ENCODE data around the gene CELSR1. TPM values are rescaled to one million over a fixed set of nuclear protein-coding genes. Genes with fewer than 3 reads are reported as not detected.
A peak's percentile ranks its signal among the peaks of the same experiment; 100 is the strongest.

The CELSR1 gene
- total and polyA plus RNA-seq, 2 of the 13 experiments (the other 11 are each of a cell fraction or from before 2014, with no cell fraction given): 0.78 to 1.8 TPM

DNA sequence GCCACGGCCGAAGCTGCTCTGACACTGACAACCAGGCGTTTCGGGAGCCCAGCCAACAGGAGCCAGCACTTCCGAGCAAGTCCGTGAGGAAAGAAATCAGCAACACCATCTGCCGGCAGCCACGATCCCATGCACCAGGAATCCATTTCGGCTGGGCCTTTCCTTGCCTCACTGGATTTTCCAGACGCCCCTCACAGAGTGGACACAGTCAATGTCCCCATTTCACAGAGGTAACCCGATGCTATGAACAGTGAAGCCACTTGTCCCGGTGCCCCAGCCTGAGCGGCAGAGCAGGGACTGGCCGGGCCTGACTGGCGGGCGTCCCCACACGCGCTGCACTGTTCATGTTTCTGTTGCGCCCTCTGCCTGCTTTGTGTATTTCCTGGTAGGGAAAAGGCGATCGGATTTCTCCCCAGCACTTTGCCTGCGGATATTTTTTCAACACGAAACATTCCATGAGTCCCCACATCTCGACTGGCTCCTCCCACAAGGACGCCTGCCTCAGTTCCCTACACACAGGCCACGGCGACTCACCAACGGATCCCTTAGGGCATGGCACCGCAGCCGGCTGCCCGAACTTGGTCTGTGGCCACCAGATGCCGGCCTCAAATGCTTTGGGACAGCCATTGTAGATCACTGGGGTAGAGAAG, 146.6 kb downstream of the CELSR1 start (continued):
- TF ChIP-seq, protein P1, sequence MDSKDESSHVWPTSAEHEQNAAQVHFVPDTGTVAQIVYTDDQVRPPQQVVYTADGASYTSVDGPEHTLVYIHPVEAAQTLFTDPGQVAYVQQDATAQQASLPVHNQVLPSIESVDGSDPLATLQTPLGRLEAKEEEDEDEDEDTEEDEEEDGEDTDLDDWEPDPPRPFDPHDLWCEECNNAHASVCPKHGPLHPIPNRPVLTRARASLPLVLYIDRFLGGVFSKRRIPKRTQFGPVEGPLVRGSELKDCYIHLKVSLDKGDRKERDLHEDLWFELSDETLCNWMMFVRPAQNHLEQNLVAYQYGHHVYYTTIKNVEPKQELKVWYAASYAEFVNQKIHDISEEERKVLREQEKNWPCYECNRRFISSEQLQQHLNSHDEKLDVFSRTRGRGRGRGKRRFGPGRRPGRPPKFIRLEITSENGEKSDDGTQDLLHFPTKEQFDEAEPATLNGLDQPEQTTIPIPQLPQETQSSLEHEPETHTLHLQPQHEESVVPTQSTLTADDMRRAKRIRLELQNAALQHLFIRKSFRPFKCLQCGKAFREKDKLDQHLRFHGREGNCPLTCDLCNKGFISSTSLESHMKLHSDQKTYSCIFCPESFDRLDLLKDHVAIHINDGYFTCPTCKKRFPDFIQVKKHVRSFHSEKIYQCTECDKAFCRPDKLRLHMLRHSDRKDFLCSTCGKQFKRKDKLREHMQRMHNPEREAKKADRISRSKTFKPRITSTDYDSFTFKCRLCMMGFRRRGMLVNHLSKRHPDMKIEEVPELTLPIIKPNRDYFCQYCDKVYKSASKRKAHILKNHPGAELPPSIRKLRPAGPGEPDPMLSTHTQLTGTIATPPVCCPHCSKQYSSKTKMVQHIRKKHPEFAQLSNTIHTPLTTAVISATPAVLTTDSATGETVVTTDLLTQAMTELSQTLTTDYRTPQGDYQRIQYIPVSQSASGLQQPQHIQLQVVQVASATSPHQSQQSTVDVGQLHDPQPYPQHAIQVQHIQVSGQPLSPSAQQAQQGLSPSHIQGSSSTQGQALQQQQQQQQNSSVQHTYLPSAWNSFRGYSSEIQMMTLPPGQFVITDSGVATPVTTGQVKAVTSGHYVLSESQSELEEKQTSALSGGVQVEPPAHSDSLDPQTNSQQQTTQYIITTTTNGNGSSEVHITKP (CRISPR knock-in tag; IDR thresholded peaks at IDR 0.05; ENCODE audit: low read depth): 0 out of 2 replicates have a peak, but pooled peaks have one; percentile 31
- TF ChIP-seq, protein P2, sequence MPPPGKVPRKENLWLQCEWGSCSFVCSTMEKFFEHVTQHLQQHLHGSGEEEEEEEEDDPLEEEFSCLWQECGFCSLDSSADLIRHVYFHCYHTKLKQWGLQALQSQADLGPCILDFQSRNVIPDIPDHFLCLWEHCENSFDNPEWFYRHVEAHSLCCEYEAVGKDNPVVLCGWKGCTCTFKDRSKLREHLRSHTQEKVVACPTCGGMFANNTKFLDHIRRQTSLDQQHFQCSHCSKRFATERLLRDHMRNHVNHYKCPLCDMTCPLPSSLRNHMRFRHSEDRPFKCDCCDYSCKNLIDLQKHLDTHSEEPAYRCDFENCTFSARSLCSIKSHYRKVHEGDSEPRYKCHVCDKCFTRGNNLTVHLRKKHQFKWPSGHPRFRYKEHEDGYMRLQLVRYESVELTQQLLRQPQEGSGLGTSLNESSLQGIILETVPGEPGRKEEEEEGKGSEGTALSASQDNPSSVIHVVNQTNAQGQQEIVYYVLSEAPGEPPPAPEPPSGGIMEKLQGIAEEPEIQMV (CRISPR knock-in tag; IDR thresholded peaks at IDR 0.05; ENCODE audit: low read depth): 0 out of 2 replicates have a peak, but pooled peaks have one; percentile 50
- TF ChIP-seq, protein P3, sequence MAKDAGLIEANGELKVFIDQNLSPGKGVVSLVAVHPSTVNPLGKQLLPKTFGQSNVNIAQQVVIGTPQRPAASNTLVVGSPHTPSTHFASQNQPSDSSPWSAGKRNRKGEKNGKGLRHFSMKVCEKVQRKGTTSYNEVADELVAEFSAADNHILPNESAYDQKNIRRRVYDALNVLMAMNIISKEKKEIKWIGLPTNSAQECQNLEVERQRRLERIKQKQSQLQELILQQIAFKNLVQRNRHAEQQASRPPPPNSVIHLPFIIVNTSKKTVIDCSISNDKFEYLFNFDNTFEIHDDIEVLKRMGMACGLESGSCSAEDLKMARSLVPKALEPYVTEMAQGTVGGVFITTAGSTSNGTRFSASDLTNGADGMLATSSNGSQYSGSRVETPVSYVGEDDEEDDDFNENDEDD (CRISPR knock-in tag; IDR thresholded peaks at IDR 0.05; ENCODE audit: borderline replicate concordance): no peak; the same call in 1 of the 2 replicates
- TF ChIP-seq RBM22 (optimal IDR thresholded peaks at IDR 0.05; ENCODE audit: low read length) (no peak), ONECUT2 (CRISPR knock-in tag; IDR thresholded peaks at IDR 0.05) (no peak), ZSCAN31 (CRISPR knock-in tag; IDR thresholded peaks at IDR 0.05; ENCODE audit: low read depth) (0 out of 2 replicates have a peak, but pooled peaks have one; percentile 46), KMT2B (CRISPR knock-in tag; IDR thresholded peaks at IDR 0.05) (no peak), TBX2 (CRISPR knock-in tag; IDR thresholded peaks at IDR 0.05; ENCODE audit: borderline replicate concordance) (peak; percentile 62), ZNF720 (CRISPR knock-in tag; IDR thresholded peaks at IDR 0.05) (no peak), TBP (CRISPR knock-in tag; IDR thresholded peaks at IDR 0.05) (0 out of 2 replicates have a peak, but pooled peaks have one; percentile 51), CREM (IDR thresholded peaks at IDR 0.05) (no peak), CREM (CRISPR knock-in tag; IDR thresholded peaks at IDR 0.05) (no peak), PLRG1 (conservative IDR thresholded peaks at IDR 0.05) (no peak)
- TF ChIP-seq, protein P4, sequence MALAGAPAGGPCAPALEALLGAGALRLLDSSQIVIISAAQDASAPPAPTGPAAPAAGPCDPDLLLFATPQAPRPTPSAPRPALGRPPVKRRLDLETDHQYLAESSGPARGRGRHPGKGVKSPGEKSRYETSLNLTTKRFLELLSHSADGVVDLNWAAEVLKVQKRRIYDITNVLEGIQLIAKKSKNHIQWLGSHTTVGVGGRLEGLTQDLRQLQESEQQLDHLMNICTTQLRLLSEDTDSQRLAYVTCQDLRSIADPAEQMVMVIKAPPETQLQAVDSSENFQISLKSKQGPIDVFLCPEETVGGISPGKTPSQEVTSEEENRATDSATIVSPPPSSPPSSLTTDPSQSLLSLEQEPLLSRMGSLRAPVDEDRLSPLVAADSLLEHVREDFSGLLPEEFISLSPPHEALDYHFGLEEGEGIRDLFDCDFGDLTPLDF (CRISPR knock-in tag; IDR thresholded peaks at IDR 0.05): no peak
- TF ChIP-seq, protein P5, sequence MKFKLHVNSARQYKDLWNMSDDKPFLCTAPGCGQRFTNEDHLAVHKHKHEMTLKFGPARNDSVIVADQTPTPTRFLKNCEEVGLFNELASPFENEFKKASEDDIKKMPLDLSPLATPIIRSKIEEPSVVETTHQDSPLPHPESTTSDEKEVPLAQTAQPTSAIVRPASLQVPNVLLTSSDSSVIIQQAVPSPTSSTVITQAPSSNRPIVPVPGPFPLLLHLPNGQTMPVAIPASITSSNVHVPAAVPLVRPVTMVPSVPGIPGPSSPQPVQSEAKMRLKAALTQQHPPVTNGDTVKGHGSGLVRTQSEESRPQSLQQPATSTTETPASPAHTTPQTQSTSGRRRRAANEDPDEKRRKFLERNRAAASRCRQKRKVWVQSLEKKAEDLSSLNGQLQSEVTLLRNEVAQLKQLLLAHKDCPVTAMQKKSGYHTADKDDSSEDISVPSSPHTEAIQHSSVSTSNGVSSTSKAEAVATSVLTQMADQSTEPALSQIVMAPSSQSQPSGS (CRISPR knock-in tag; IDR thresholded peaks at IDR 0.05): 0 out of 2 replicates have a peak, but pooled peaks have one; percentile 26
- TF ChIP-seq, protein P6, sequence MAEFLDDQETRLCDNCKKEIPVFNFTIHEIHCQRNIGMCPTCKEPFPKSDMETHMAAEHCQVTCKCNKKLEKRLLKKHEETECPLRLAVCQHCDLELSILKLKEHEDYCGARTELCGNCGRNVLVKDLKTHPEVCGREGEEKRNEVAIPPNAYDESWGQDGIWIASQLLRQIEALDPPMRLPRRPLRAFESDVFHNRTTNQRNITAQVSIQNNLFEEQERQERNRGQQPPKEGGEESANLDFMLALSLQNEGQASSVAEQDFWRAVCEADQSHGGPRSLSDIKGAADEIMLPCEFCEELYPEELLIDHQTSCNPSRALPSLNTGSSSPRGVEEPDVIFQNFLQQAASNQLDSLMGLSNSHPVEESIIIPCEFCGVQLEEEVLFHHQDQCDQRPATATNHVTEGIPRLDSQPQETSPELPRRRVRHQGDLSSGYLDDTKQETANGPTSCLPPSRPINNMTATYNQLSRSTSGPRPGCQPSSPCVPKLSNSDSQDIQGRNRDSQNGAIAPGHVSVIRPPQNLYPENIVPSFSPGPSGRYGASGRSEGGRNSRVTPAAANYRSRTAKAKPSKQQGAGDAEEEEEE (CRISPR knock-in tag; IDR thresholded peaks at IDR 0.05; ENCODE audit: borderline replicate concordance): no peak
- TF ChIP-seq, protein P7, sequence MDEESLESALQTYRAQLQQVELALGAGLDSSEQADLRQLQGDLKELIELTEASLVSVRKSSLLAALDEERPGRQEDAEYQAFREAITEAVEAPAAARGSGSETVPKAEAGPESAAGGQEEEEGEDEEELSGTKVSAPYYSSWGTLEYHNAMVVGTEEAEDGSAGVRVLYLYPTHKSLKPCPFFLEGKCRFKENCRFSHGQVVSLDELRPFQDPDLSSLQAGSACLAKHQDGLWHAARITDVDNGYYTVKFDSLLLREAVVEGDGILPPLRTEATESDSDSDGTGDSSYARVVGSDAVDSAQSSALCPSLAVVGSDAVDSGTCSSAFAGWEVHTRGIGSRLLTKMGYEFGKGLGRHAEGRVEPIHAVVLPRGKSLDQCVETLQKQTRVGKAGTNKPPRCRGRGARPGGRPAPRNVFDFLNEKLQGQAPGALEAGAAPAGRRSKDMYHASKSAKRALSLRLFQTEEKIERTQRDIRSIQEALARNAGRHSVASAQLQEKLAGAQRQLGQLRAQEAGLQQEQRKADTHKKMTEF (CRISPR knock-in tag; IDR thresholded peaks at IDR 0.05): peak; percentile 29; the same call in 1 of the 2 replicates
